HL-60 (cell line): ENCODE data around the gene LIPT1.
A peak's percentile ranks its signal among the peaks of the same experiment; 100 is the strongest.

Source experiments
- CTCF ChIP-seq: IDR thresholded peaks from one replicate; pipeline ENCODE4 v1.5.1; 2011; ENCODE audit warnings: low read length, control low read depth, inconsistent platforms; ENCODE audit not compliant: insufficient read depth
- GABPA ChIP-seq: IDR thresholded peaks from 2 replicates; pipeline ENCODE4 v1.6.1; 2012; ENCODE audit warnings: low read depth
- POLR2AphosphoS5 ChIP-seq: IDR thresholded peaks from 2 replicates; pipeline ENCODE4 v1.6.1; 2012; ENCODE audit warnings: low read depth
- REST ChIP-seq: IDR thresholded peaks from 2 replicates; pipeline ENCODE4 v1.6.1; 2012; ENCODE audit warnings: low read depth; ENCODE audit not compliant: insufficient replicate concordance
- SPI1 ChIP-seq: IDR thresholded peaks from 2 replicates; pipeline ENCODE4 v1.6.1; 2012; ENCODE audit warnings: low read depth, mild to moderate bottlenecking, borderline replicate concordance

GRCh38 chr2:99141110-99142108 lies 13.4 kb upstream of the LIPT1 start, which contains the start of gene C2orf15:
- TF ChIP-seq CTCF (no peak), POLR2AphosphoS5 (no peak; the same call in 1 of the 2 replicates), GABPA (no peak), REST (no peak), SPI1 (0 out of 2 replicates have a peak, but pooled peaks have one; percentile 1)
